Measurements from ENCODE around the gene ENO3. TPM values are rescaled to one million over a fixed set of nuclear protein-coding genes. Genes with fewer than 3 reads are reported as not detected.

ENO3 gene
- total RNA-seq, 5 donors from 2014 or later (not counting 1 experiment from before 2014, with no cell fraction given), result 31.0 to 38.4 (median 36.3) TPM

GRCh38 chr17:4950075-4950745, 709 bp upstream of the ENO3 start:
- Mint-ChIP-seq H3K36me3 (peaks cover 17% of the 10 kb centered on the region), H3K27ac (peak overlapping the region; percentile 85 to 87), H3K27me3 (no peaks in the 10 kb centered on the region), H3K4me3 (peak overlapping the region; percentile 74 to 100 (median 79)), H3K9me3 (no peaks in the 10 kb centered on the region), H3K4me1 (peaks cover 30 to 38% (median 31%) of the 10 kb centered on the region in 3 donors)
- peak in 14 of 35 experiments; percentile 7 to 67 (median 28) for DNase-seq
- 4% methylated on average over 46 of the region's 52 CpGs for WGBS (ENCODE audit: insufficient coverage)
- peaks cover 7 to 34% of the 10 kb centered on the region in 2 experiments for H3K4me1 ChIP-seq (ENCODE audit: control insufficient read depth in 1 of 2, extremely low read depth in 1 of 2, insufficient read depth in 2 of 2, low read length in 2 of 2)
- peak; percentile 1 to 12 (median 8) for ATAC-seq (replicated peaks in 1 of 4)
- no peaks in the 10 kb centered on the region for H3K9me3 ChIP-seq
- H3K27me3 ChIP-seq (replicated peaks in 1 of 2; ENCODE audit: control insufficient read depth in 2 of 2, extremely low read depth in 1 of 2, insufficient read depth in 2 of 2, low read length in 1 of 2), result no peaks in the 10 kb centered on the region
- ChIA-PET CTCF (interaction anchor here in 1 of 2 donors (0.6 to 0.8 kb wide), 2 partner anchors 15 to 16 kb away, joined by 4 to 6 read pairs; no protein-coding TSS in a partner anchor), POLR2A (no interaction called here)
- H3K27ac ChIP-seq (ENCODE audit: low read length), result peak overlapping the region; percentile 80
- H3K4me3 ChIP-seq (ENCODE audit: control insufficient read depth in 1 of 2, extremely low read depth in 1 of 2, low read length in 1 of 2), result peak overlapping the region; percentile 53 to 65
- peaks cover 0 to 22% of the 10 kb centered on the region in 2 donors for H3K36me3 ChIP-seq (ENCODE audit: control insufficient read depth in 2 of 2, extremely low read depth in 1 of 2, insufficient read depth in 1 of 2, low read length in 1 of 2)

- no peaks in the 10 kb centered on the region for H3K27me3 ChIP-seq (replicated peaks in 1 of 2; ENCODE audit: control insufficient read depth in 2 of 2, extremely low read depth in 1 of 2, insufficient read depth in 2 of 2, low read length in 1 of 2)
- ATAC-seq (replicated peaks in 1 of 4), result no peak
- H3K4me1 ChIP-seq (ENCODE audit: control insufficient read depth in 1 of 2, extremely low read depth in 1 of 2, insufficient read depth in 2 of 2, low read length in 2 of 2), result peaks cover under 1 to 22% of the 10 kb centered on the region in 2 experiments
- ChIA-PET POLR2A (interaction anchor here in 1 of 2 donors (0.8 kb wide), 1 partner anchor 16 kb away, joined by 4 read pairs; the partner anchor contains the start of gene SPAG7), CTCF (interaction anchor here (0.6 to 0.7 kb wide), 2 partner anchors 244 to 741 kb away, joined by 3 to 5 read pairs; no protein-coding TSS in a partner anchor)
- peaks cover 0 to 9% of the 10 kb centered on the region in 2 donors for H3K36me3 ChIP-seq (ENCODE audit: control insufficient read depth in 2 of 2, extremely low read depth in 1 of 2, insufficient read depth in 1 of 2, low read length in 1 of 2)
- no peaks in the 10 kb centered on the region for H3K9me3 ChIP-seq
- Mint-ChIP-seq H3K27ac (peak overlapping the region; percentile 22 to 87), H3K36me3 (peaks cover 6% of the 10 kb centered on the region), H3K4me1 (peaks cover 21 to 32% (median 26%) of the 10 kb centered on the region in 3 donors), H3K27me3 (no peaks in the 10 kb centered on the region), H3K4me3 (peak overlapping the region in 2 of 3 donors; percentile 41 to 100), H3K9me3 (no peaks in the 10 kb centered on the region)
- DNase-seq, result no peak
- H3K27ac ChIP-seq (ENCODE audit: low read length), result no peak overlapping the region
- H3K4me3 ChIP-seq (ENCODE audit: control insufficient read depth in 1 of 2, extremely low read depth in 1 of 2, low read length in 1 of 2), result no peak overlapping the region
- WGBS (ENCODE audit: insufficient coverage), result 94% methylated on average over 2 of the region's 3 CpGs
Measured at GRCh38 chr17:4951486-4951885, 567 bp downstream of the ENO3 start.

- POLR2A ChIA-PET, result interaction anchor here in 1 of 2 donors (0.6 kb wide), 1 partner anchor 41 kb away, joined by 4 read pairs; no protein-coding TSS in a partner anchor
- H3K4me1 ChIP-seq (ENCODE audit: control insufficient read depth in 1 of 2, extremely low read depth in 1 of 2, insufficient read depth in 2 of 2, low read length in 2 of 2), result peaks cover 0 to 20% of the 10 kb centered on the region in 2 experiments
- peaks cover 0 to 2% of the 10 kb centered on the region in 2 donors for H3K36me3 ChIP-seq (ENCODE audit: control insufficient read depth in 2 of 2, extremely low read depth in 1 of 2, insufficient read depth in 1 of 2, low read length in 1 of 2)
- Mint-ChIP-seq H3K9me3 (no peaks in the 10 kb centered on the region), H3K36me3 (no peaks in the 10 kb centered on the region), H3K27ac (no peak overlapping the region), H3K4me3 (no peak overlapping the region), H3K4me1 (peaks cover 22 to 28% (median 23%) of the 10 kb centered on the region in 3 donors), H3K27me3 (no peaks in the 10 kb centered on the region)
- H3K27ac ChIP-seq (ENCODE audit: low read length), result no peak overlapping the region
- CTCF ChIA-PET, result no interaction called here
- 95% methylated on average over 14 of the region's 14 CpGs for WGBS (ENCODE audit: insufficient coverage)
- no peaks in the 10 kb centered on the region for H3K27me3 ChIP-seq (replicated peaks in 1 of 2; ENCODE audit: control insufficient read depth in 2 of 2, extremely low read depth in 1 of 2, insufficient read depth in 2 of 2, low read length in 1 of 2)
- no peak for DNase-seq
- ATAC-seq (replicated peaks in 1 of 4), result no peak
- H3K9me3 ChIP-seq, result no peaks in the 10 kb centered on the region
- H3K4me3 ChIP-seq (ENCODE audit: control insufficient read depth in 1 of 2, extremely low read depth in 1 of 2, low read length in 1 of 2), result no peak overlapping the region
Measured at GRCh38 chr17:4953451-4953961, 2.6 kb downstream of the ENO3 start.

GRCh38 chr17:4955091-4955490, 4.2 kb downstream of the ENO3 start:
- no peak for DNase-seq
- no peak overlapping the region for H3K27ac ChIP-seq (ENCODE audit: low read length)
- no peaks in the 10 kb centered on the region for H3K27me3 ChIP-seq (replicated peaks in 1 of 2; ENCODE audit: control insufficient read depth in 2 of 2, extremely low read depth in 1 of 2, insufficient read depth in 2 of 2, low read length in 1 of 2)
- H3K4me3 ChIP-seq (ENCODE audit: control insufficient read depth in 1 of 2, extremely low read depth in 1 of 2, low read length in 1 of 2), result no peak overlapping the region
- no peaks in the 10 kb centered on the region for H3K9me3 ChIP-seq
- H3K27me3 Mint-ChIP-seq, result no peaks in the 10 kb centered on the region
- no peaks in the 10 kb centered on the region for H3K9me3 Mint-ChIP-seq
- no peaks in the 10 kb centered on the region for H3K36me3 Mint-ChIP-seq
- POLR2A ChIA-PET, result interaction anchor here in 1 of 2 donors (0.6 kb wide), 1 partner anchor 1197 kb away, joined by 12 read pairs; no protein-coding TSS in a partner anchor
- H3K27ac Mint-ChIP-seq, result no peak overlapping the region
- peaks cover 0 to 15% of the 10 kb centered on the region in 2 experiments for H3K4me1 ChIP-seq (ENCODE audit: control insufficient read depth in 1 of 2, extremely low read depth in 1 of 2, insufficient read depth in 2 of 2, low read length in 2 of 2)
- CTCF ChIA-PET, result interaction anchor here (0.6 to 0.7 kb wide), 4 partner anchors 46 to 1942 kb away, joined by 3 to 7 read pairs (median 4); no protein-coding TSS in a partner anchor
- peaks cover 7 to 11% of the 10 kb centered on the region in 2 donors for H3K36me3 ChIP-seq (ENCODE audit: control insufficient read depth in 2 of 2, extremely low read depth in 1 of 2, insufficient read depth in 1 of 2, low read length in 1 of 2)
- peaks cover 19 to 24% (median 20%) of the 10 kb centered on the region in 3 donors for H3K4me1 Mint-ChIP-seq
- 100% methylated on average over 4 of the region's 8 CpGs for WGBS (ENCODE audit: insufficient coverage)
- no peak for ATAC-seq (replicated peaks in 1 of 4)
- no peak overlapping the region for H3K4me3 Mint-ChIP-seq

DNA sequence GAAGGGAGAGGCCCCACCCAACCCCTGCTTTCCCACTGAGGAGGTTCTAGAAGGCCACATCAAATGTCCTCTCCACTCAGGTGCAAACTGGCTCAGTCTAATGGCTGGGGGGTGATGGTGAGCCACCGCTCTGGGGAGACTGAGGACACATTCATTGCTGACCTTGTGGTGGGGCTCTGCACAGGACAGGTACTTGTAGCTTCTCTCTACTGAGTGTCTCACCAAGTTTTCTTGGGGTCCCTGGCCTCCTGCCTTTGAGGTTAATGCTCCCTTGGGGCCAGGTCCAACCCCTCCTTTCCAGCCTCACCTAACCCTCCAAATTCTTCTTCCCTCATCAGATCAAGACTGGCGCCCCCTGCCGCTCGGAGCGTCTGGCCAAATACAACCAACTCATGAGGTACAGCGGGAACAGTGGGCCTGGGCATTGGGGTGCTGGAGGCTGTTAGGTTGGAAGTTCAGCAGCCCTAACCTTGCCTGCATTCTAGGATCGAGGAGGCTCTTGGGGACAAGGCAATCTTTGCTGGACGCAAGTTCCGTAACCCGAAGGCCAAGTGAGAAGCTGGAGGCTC, 5.7 kb downstream of the ENO3 start:
- ATAC-seq (replicated peaks in 1 of 4), result peak in 1 of 4 experiments; percentile 32
- CTCF ChIA-PET, result interaction anchor here (0.7 to 1.8 kb wide), 2 partner anchors 11 to 24 kb away, joined by 3 read pairs; partner anchors contain the start of gene SPAG7 (in 1 of the 2)

DNA sequence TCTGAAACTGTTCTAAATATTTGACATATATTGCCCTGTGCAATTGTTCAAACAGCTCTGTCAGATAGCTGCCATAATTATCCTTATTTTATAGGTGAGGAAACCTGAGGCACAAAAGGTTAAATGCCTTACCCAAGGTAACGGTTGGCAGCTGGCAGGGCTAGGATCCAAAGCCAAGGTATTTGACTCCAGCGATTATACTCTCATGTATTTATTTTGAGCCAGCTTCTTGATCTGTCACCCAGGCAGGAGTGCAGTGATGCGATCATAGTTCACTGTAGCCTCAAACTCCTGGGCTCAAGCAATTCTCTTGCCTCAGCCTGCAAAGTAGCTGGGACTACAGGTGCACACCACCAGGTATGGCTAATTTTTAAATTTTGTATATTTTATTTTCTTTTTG, 7.2 kb downstream of the ENO3 start:
- H3K27me3 Mint-ChIP-seq, result no peaks in the 10 kb centered on the region
- WGBS (ENCODE audit: insufficient coverage), result 100% methylated on average over 2 of the region's 3 CpGs
- H3K4me3 ChIP-seq (ENCODE audit: control insufficient read depth in 1 of 2, extremely low read depth in 1 of 2, low read length in 1 of 2), result no peak overlapping the region
- DNase-seq, result no peak
- no peaks in the 10 kb centered on the region for H3K9me3 Mint-ChIP-seq
- peaks cover 7 to 21% of the 10 kb centered on the region in 2 donors for H3K36me3 ChIP-seq (ENCODE audit: control insufficient read depth in 2 of 2, extremely low read depth in 1 of 2, insufficient read depth in 1 of 2, low read length in 1 of 2)
- ChIA-PET CTCF (interaction anchor here in 1 of 2 donors (0.6 to 1.8 kb wide), 2 partner anchors 9 to 17 kb away, joined by 3 read pairs; partner anchors contain the start of gene SPAG7), POLR2A (no interaction called here)
- H3K4me1 Mint-ChIP-seq, result peaks cover 8 to 12% (median 9%) of the 10 kb centered on the region in 3 donors
- H3K9me3 ChIP-seq, result no peaks in the 10 kb centered on the region
- no peak overlapping the region for H3K4me3 Mint-ChIP-seq
- H3K27ac ChIP-seq (ENCODE audit: low read length), result no peak overlapping the region
- peaks cover 0 to 2% of the 10 kb centered on the region in 2 experiments for H3K4me1 ChIP-seq (ENCODE audit: control insufficient read depth in 1 of 2, extremely low read depth in 1 of 2, insufficient read depth in 2 of 2, low read length in 2 of 2)
- no peak overlapping the region for H3K27ac Mint-ChIP-seq
- H3K27me3 ChIP-seq (replicated peaks in 1 of 2; ENCODE audit: control insufficient read depth in 2 of 2, extremely low read depth in 1 of 2, insufficient read depth in 2 of 2, low read length in 1 of 2), result no peaks in the 10 kb centered on the region
- H3K36me3 Mint-ChIP-seq, result peaks cover 9% of the 10 kb centered on the region
- ATAC-seq (replicated peaks in 1 of 4), result no peak

More for the DNA sequence above, 5.7 kb downstream of the ENO3 start:
- peak in 17 of 35 experiments; percentile 17 to 55 (median 36) for DNase-seq
- Mint-ChIP-seq H3K27ac (peak overlapping the region in 1 of 2 donors; percentile 34), H3K4me3 (no peak overlapping the region), H3K27me3 (no peaks in the 10 kb centered on the region), H3K9me3 (no peaks in the 10 kb centered on the region), H3K4me1 (peaks cover 8 to 12% (median 9%) of the 10 kb centered on the region in 3 donors), H3K36me3 (peaks cover 6% of the 10 kb centered on the region)
- Histone ChIP-seq H3K27ac (ENCODE audit: low read length) (no peak overlapping the region), H3K4me1 (ENCODE audit: control insufficient read depth in 1 of 2, extremely low read depth in 1 of 2, insufficient read depth in 2 of 2, low read length in 2 of 2) (peaks cover 0 to 2% of the 10 kb centered on the region in 2 experiments), H3K36me3 (ENCODE audit: control insufficient read depth in 2 of 2, extremely low read depth in 1 of 2, insufficient read depth in 1 of 2, low read length in 1 of 2) (peaks cover 7 to 19% of the 10 kb centered on the region in 2 donors), H3K27me3 (replicated peaks in 1 of 2; ENCODE audit: control insufficient read depth in 2 of 2, extremely low read depth in 1 of 2, insufficient read depth in 2 of 2, low read length in 1 of 2) (no peaks in the 10 kb centered on the region), H3K4me3 (ENCODE audit: control insufficient read depth in 1 of 2, extremely low read depth in 1 of 2, low read length in 1 of 2) (no peak overlapping the region), H3K9me3 (no peaks in the 10 kb centered on the region)
- POLR2A ChIA-PET, result no interaction called here
- 90% methylated on average over 8 of the region's 10 CpGs for WGBS (ENCODE audit: insufficient coverage)

Measured in T-cell (primary cell).